GM19324 (cell line): ENCODE measurements around the gene PRKCSH.
"Not testable (repeated sequence)": the region's sequence is repeated elsewhere in the genome, so short reads cannot be mapped to it uniquely, and the experiment has no call there.

Source experiments
- ATAC-seq: cut with Tn5 transposase; IDR thresholded peaks from one replicate; pipeline ENCODE4 v1.9.1; 2021; ENCODE audit warnings: mild to moderate bottlenecking, moderate library complexity; ENCODE audit not compliant: unreplicated experiment, low FRiP score

The PRKCSH gene

DNA sequence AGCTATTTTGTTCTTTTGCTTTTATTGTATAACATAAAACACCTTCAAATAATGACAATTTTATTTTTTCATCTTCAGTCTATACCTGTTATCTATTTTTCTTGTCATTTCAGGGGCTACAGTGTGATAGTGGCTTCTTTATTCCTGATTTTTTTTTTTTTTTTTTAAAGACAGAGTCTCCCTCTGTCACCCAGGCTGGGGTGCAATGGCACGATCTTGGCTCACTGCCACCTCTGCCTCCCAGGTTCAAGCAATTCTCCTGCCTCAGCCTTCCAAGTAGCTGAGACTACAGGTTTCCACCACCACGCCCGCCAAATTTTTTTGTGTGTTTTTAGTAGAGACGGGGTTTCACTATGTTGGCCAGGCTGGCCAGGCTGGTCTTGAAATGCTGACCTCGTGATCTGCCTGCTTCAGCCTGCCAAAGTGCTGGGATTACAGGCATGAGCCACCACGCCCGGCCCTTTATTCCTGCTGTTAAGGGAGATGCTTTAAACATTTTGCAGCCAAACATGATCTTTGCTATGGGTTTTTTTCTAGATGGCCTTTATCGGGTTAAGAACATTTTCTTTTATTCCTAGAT is 32.9 kb downstream of the PRKCSH start:
- ATAC-seq: not testable (repeated sequence)

DNA sequence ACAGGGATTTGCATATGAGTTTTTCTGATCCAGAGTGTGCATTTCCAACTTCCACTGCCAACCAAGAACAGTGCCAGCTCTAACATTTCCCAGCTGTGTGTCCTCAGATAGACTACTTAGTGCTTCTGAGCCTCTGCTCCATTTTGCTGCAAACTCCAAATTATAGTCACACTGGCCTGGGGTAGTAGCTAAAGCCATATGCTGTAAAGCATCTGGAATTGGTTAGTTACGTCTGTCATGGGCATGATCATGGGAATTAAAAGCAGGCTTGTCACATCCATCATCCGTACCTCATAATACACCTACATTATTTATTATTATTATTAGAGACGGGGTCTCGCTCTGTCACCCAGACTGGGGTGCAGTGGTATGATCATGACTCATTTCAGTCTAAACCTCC is 38.3 kb downstream of the PRKCSH start:
- ATAC-seq: no peak

DNA sequence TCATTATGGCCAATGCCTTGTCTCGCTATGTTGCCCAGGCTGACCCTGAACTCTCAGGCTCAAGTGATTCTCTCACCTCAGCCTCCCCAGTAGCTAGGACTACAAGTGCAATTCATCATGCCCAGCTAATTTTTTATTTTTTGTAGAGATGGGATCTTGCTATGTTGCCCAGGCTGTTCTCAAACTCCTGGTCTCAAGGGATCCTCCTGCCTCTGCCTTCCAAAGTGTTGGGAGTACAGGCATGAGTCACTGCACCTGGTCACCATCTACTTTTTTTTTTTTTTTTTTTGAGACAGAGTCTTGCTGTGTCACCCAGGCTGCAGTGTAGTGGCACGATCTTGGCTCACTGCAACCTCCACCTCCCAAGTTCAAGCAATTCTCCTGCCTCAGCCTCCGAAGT is 39.9 kb downstream of the PRKCSH start:
- not testable (repeated sequence) for ATAC-seq

DNA sequence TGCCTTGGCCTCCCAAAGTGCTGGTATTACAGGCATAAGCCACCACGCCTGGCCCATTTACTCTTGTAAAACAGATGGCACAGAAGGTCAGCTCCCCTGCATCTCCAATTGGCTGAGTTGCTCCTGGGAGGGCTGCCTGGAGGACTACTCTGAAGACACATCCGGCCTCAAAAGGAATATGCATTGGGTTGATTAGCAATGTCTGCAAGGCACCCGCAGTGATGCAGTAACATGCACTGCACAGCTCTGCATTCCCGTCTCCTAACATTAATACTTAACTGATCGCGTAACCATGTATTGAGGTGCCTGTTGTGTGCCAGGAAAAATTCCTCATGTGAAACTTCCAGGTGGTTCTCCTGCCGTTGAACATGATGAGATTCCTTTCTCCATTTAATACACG is 40.4 kb downstream of the PRKCSH start:
- ATAC-seq: no peak

DNA sequence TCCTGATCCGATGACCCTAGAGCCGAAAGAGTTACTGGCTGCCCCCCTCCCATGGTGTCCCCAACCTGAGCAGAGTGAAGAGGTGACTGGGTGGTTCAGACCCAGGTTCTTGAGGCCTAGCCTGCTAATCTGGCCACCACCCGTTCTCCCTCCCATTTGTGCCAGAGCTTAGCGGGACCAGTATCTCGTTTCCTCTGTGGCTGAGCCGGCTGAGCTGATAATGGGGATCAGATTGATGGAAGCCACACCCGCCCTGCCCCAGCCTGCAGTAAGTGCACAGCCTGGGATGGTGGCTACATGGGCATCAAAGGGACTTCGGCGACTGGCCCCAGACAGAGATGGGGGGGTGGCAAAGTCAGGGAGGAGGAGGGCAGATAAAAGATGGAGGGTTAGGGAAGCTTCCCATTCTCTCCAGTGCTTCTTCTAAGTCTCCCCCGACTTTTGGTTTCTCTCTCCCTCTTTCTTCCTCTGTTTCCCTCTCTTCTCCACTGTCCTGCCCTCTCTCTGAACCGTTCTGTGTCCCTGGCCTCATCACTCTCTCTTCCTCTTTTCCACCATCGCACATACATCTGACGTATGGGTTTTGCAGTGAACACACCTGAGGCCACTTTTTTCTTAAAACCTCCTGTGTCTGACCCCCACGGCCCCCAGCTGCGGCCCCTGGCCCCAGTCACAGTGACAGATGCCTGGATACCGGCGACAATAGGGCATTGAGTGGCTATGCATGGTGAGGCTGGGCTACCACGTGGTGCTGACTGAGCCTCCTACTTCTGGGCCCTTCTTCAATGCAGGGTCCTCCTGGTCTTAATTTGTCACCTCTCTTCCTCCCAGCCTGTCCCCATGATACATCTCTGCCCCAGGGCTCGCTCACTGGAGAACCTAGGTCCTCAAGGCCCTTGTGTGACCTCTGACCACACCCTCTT is 43.0 kb downstream of the PRKCSH start:
- ATAC-seq: no peak

DNA sequence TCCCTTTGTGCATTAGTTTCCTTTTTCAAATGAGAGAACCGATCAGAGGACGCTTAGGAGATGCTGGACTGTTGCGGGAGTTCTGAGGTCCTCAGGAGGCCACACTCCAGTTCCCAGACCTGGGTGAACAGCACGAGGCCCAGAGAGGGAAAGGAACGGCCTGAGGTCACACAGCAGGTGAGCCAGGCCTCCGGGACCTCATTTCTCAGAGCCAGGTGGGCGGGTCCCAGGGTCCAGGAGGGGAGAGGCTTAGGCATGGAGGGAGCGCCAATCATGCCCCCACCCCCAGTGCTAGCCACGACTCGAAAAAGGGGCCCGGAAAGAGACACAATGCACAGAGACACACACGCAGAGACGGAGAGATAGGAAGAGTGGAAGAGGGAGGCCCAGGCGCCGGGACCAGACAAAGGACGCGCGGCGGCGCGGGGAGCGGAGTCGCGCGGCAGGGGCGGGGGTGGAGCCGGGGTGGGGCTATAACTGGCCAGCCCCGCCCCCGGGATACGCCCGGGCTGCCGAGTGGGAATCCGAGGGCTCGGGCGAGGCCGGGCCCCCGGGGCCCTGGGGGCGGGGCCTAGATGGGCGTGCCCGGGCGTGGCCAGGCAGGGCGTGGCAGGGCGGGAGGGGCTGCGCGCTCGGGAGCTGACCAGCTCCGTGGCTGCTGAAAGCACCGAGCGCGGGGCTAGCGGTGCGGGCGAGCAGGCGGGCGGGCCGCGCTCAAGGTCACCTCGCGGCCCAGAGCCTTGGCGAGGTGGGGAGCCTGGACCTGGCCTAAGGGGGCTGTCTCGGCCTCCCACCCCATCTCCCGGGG is 43.9 kb downstream of the PRKCSH start:
- ATAC-seq: no peak

DNA sequence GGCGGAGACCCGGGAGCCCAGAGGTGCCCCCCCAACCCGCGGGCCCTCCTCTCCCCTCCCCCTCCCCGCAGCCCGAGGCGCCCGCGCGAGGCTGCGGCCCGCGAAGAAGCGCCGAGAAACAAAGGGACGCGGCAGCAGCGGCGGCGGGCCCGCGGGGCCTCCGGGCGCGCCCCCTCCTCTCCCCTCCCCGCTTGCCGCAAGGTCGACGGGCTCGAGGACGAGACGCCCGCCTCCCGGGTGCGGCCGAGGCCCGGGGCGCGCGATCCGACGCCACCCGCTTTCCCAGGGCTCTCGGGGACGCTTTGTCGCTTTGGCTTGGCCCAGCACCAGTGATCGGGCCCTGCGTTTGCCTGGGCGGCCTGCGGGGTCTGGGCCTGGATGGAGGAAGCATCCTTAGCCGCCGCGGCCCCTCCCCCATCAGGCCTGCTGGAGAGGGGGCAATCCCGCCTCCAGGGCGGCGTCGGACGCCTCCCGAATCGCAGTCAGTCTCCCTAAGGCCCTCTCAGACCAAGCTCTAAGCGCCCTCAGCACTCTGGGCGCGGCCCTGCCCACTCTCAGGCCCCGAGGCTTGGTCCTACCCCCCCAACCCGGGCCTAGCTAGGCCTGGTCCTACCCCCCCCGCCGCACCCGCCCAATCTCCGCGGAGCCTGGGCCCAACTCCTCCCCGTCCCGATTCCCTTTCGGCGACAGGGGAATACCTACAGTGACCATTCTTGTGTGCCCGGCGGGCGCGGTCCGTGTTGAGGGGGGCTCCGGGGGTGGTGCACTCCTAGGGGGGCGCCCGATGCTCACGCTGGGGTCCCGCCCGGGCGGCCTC is 44.7 kb downstream of the PRKCSH start:
- ATAC-seq: no peak

DNA sequence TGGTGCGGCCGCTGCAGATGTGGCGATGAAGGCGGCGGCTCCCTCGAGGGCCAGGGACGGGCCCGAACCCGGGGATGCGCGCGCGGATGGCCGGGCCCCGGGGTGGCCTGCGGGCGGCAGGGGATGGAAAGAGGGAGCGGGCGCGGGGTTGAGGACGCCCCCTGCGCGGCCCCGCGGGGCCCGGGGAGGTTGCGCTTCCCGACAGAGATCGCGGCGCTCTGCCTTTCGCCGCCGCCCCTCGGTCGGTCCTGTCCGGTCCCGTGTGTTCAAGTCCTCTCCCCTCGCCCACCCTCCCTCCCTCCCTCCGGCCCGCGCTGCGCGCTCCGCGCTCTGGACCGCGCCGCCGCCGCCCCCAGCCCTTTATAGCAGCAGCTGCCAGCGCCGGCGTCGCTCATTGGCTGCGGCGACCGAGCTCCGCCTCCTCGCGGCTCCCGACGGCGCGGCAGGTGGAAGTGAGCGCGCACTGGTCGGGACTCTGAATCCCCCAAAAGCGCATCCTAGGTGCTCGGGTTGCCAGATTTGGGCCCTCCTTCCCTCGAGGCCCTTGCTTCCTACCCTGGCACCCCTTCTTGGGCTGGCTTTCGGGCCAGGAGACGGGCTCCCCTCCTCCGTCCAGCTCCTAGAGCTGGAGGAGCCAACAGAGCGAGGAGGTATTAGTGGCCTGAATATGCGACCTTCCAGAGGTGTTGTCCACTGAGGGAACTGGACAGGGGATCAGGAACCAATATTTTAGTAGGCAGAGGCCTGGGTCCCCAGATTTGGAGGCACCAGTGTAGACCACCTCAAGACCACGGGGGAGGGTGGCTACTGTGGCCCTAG is 45.5 kb downstream of the PRKCSH start, which contains the start of gene ELAVL3:
Gene ELAVL3 (minus strand): TSS at position 332 of the 819 bp plus-strand sequence. CDS start 438 bp downstream, outside the sequence.
- ATAC-seq: no peak

DNA sequence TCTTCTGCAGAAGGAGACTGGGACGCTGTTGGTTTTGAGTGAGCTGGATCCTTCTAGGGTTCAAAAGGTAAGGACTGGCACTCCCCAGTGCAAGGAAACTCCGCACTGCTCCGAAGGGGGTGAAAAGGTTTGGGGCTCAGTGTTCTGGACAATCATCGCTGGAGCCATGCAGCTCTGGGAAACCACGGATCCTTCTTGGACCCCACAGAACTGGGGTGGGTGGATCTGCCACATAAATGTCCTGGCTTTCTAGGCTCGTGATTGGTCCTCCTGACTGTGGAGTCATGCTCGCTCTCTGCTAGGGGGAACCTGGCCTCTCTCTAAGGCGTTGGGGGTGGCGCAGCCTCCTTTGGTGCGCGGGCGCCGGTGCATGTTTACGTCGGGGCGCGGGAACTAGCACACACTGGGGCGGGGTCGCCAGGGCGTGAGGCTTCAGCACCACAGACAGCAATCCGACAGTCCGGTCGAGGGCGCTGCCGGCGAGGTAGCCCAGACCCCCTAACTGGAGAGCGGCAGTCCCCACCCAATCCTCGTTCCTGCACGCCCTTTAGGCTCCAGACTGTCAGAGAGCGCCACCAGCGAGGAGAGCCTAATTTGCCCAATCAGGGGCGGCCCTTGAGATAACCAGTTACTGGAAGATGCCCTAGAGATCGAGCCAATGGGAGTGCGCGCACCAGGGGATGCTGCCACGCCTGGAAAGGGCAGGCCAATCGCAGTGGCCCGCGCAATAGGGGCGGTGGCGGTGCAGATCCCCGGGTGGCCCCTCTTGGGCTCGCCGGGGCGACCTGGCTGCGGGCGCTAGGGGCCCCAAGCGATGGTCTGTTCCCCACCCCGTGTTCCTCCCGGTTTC is 46.3 kb downstream of the PRKCSH start:
- peak; percentile 31 for ATAC-seq

DNA sequence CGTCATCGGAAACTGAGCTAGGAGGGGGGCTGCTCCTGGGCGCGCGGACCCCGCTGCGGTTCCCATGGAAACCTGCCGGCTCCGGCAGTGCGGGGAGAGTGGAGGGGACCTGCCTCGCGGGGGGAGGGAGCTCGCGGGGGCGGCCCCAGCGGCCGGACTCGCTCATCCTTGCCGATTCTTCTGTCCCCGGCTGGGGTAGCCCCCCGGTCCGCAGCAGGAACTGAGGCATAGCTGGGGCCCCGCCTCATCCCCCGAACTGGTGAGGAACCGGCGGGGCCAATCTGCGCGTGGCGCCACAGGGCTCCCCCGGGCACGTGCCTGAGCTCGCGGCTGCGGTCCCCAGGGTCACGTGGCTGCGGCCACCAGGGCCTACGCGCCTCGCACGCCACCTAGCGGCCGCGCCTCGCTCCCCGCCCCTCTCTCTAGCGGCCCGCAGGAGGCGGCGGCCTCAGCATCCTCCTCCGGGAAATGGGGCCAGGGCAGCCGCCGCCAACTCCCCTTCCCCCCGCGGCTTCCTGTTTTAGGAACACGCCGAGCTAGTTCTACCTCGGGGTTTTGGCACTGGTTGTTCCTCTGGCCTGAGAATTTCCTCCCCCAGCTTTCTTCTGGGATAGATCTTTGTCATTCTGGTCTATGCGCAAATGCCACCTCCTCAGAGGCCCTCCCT is 47.1 kb downstream of the PRKCSH start:
- ATAC-seq: peak; percentile 70

DNA sequence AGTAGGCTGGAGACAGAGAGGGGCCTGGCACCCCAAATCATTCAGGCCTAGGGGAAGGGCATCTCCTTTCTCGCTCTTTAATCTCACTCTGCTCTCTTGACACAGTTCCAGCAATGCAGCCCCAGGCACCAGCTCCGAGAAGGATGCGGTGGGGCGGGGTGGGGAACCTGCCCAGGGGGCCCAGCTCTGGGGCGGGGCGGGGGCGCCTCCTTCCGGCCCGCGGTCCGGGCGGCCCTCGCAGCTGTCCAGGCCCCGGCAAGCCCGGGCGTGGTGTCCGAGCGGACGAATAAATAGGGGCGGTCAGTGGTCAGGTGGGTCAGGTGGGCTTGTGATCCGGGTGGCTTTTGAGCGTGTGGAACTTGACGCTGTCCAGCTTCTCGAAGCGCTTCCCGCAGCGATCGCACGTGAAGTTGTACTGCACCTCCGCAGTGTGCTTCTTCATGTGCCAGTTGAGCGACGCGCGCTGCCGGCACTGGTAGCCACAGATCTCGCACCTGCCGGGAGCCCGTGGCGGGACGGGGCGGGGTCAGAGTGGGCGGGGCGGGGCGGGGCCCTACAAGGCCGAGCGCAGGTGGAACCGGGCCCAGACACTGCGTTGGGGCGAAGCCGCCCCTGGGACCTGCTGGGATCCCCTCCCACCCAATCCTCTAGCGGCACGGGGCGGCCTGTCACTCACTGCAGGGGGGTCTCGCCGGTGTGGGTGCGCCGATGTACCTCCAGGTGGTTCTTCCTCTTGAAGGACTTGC is 48.1 kb downstream of the PRKCSH start:
- ATAC-seq: no peak

DNA sequence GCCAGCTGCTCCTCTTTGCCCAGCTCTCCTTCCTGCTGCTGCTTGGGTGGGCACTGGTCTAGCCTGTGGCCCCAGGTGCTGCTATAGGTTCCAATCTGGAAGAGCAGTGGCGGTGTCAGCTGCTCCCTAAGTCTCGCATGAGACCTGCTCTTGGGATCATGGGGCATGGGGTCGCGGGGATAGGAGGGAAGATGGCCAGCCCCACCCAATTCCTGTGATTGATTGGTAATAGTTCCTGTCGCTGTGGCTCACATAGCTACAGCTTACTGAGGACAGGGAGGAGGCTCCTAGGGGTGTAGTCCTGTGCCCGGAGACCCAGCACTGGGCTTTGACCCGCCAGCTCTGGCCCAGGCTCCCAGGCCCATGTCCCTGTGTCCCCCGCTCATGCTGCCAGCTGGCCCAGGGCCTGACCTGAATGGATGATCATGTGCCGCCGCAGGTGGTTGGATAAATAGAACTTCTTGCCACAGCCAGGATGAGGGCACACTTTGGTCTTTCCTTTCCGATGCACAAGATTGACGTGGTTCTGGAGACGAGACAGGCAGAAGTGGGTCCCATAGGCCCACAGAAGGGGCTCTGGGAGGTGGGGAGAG is 49.9 kb downstream of the PRKCSH start:
- no peak for ATAC-seq

DNA sequence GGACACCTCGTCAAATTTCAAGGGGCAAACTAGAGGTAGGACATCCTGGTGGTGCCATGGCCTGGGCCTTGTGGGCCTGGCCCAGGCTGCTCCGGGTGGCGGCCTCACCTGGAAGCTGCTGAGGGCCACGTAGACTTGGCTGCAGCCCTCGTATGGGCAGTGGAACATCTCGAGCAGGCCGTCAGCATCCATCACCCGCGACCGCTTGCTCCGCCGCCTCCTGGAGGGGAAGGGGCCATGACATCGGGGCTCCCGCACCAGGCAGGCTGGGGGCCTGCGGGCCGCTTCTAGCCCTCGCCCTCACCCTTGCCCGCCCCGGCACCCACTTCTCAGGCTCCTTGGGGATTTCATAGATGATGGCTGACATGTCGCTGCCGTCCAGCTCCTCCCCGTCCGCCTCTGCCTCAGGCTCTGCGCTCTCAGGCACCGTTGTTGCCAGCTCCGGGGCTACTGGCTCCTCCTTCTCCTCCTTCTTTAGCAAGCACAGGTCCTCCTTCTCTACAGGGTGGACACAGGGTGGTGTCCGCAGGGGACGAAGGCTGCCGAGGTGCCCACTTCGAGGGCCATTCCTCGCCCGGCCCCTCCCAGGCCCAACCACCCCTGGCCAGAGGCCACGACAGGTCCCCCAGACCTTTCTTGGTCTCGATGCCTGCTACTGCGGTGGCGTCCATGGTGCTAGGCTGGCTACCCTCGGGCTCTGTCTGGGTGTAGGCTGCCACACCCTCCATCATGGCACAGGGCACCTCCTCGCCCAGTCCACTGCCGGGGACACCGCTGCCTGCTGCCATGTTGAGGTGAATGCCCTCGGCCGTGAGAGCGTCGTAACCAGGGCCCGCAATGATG is 51.4 kb downstream of the PRKCSH start:
- no peak for ATAC-seq

DNA sequence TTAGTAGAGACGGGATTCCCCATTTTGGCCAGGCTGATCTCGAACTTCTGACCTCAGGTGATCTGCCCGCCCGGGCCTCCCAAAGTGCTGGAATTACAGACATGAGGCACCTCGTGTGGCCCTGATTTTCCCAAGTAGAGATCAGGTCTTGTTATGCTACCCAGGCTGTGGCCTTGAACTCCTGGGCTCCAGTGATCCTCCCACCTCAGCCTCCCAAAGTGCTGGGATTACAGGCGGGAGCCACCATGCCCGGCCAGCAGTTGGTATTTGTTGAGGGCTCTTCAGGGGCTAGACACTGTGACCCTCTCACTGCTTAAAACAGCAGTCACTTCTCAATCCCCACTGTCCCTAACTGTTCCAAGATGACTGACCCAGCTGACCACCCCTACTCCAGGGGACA is 53.9 kb downstream of the PRKCSH start:
- no peak for ATAC-seq

DNA sequence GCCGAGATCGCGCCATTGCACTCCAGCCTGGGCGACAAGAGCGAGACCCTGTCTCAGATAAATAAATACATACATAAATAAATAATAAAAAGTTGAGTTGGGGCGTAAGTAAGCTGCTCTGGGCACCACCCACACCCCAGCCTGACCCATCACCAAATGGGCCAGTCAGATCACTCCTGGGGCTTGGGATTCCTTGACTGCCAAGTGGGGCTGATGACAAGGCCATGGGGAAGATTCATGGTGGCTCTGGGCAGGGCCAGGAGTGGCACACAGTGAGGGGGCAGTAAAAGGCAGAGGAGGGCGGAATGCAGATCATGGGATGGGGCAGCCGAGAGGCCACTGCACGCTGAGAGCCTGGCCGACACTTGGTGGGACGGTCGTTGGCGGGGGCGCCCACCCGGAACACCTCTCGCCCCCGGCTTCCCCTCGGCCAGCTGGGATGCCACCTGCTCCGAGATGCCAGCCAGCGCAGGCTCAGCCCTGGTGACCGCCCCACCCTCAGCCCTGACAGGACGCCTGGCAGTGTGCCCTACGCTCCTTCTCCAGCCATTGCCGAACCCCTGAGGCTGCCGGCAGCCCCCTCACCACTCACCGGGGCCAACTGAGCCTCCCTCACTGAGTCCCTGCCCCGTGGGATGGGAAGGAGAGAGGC is 59.3 kb downstream of the PRKCSH start:
- no peak for ATAC-seq

DNA sequence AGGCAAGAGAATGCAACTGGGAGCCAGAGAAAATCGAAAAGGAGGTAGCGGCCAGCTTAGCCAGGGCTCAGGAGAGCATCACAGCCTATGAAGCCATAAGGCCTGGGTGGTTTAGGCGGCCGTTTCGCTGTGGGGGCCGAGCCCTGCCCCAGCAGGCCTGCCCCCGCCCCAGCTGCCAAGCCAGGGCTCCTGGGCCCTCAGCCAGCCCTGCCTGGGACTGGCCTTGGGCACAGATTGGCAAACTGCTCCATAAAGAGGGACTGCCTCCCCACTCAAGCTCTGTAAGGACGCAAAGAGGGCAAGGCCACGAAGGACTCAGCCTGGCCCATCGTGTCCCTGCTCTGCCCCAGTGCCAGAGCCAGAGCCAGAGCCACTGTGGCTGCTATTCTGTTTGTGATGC is 60.0 kb downstream of the PRKCSH start:
- ATAC-seq: no peak
